B cell (primary cell): ENCODE results near the gene MMP23B. TPM values are rescaled to one million over a fixed set of nuclear protein-coding genes. Genes with fewer than 3 reads are reported as not detected.
"Not testable (repeated sequence)": the region's sequence is repeated elsewhere in the genome, so short reads cannot be mapped to it uniquely, and the experiment has no call there.

Source experiments
- ATAC-seq: fragments of 200-7000 bp; cut with Tn5 transposase; one replicate; pipeline ENCODE4 v1.10.0; 2021; ENCODE audit warnings: low read depth, mild to moderate bottlenecking, moderate number of reproducible peaks, moderate library complexity
- CTCF ChIA-PET: fragments of 350-600 bp; sonication (Branson Sonifier 250); formaldehyde crosslinking; loops from one replicate; lab custom pipeline; 2021; ENCODE audit warnings: antibody characterized with exemption, inconsistent platforms; lab: Charles Lee
- POLR2A ChIA-PET: fragments of 350-600 bp; sonication (Branson Sonifier 250); formaldehyde crosslinking; loops from one replicate; lab custom pipeline; 2021; ENCODE audit warnings: antibody characterized with exemption; lab: Charles Lee
- DNase-seq: peaks from one replicate; pipeline ENCODE4 v3.0.0; 2013
- H2AFZ ChIP-seq: 2 replicates; pipeline ENCODE4 v1.6.1; 2012; ENCODE audit warnings: mild to moderate bottlenecking, low read depth, low read length; ENCODE audit not compliant: insufficient read depth, poor library complexity, severe bottlenecking
- H3K27ac ChIP-seq, 2 donors: 1 replicate in 1 of 2; 2 replicates in 1 of 2; pipeline ENCODE4 v1.5.1; 2012 to 2013; ENCODE audit warnings: low read length in 2 of 2, mild to moderate bottlenecking in 2 of 2, moderate library complexity in 1 of 2
- H3K27me3 ChIP-seq, 4 experiments: fragments of 200-600 bp in 1 of 4; sonication (generic) in 1 of 4; replicated peaks in 1 of 4; 1 replicate in 2 of 4; 2 replicates in 2 of 4; pipeline versions ENCODE4 v1.6.1 to v1.7.0; 2013 to 2016; ENCODE audit warnings: low read length in 3 of 4, mild to moderate bottlenecking in 2 of 4, mixed read lengths in 1 of 4, moderate library complexity in 1 of 4; ENCODE audit not compliant: insufficient read depth in 4 of 4, control insufficient read depth in 3 of 4; ENCODE audit errors: control extremely low read depth in 1 of 4
- H3K36me3 ChIP-seq, 2 experiments: replicated peaks in 1 of 2; 1 replicate in 1 of 2; 2 replicates in 1 of 2; pipeline versions ENCODE4 v1.6.1 to v1.7.1; 2013; ENCODE audit warnings: low read length in 1 of 2; ENCODE audit not compliant: insufficient read depth in 2 of 2, control insufficient read depth in 1 of 2; ENCODE audit errors: control extremely low read depth in 1 of 2, extremely low read depth in 1 of 2
- H3K4me1 ChIP-seq, 2 donors: fragments of 200-600 bp in 1 of 2; sonication (generic) in 1 of 2; 1 replicate in 1 of 2; 2 replicates in 1 of 2; pipeline versions ENCODE4 v1.5.1 to v1.6.1; 2013 to 2017; ENCODE audit warnings: low read length in 2 of 2; ENCODE audit not compliant: control insufficient read depth in 2 of 2, insufficient read depth in 2 of 2
- H3K4me2 ChIP-seq: replicated peaks from 2 replicates; pipeline ENCODE3; 2012; ENCODE audit warnings: mild to moderate bottlenecking, low read depth, low read length; ENCODE audit not compliant: poor library complexity, severe bottlenecking
- H3K4me3 ChIP-seq, 5 experiments: fragments of 200-600 bp in 1 of 5; sonication (generic) in 1 of 5; 1 replicate in 3 of 5; 2 replicates in 2 of 5; pipeline versions ENCODE4 v1.5.1 to v1.7.0; 2011 to 2016; ENCODE audit warnings: low read length in 4 of 5, mild to moderate bottlenecking in 4 of 5, low read depth in 2 of 5, control low read depth in 1 of 5, moderate library complexity in 1 of 5; ENCODE audit not compliant: insufficient read depth in 1 of 5; ENCODE audit errors: control extremely low read depth in 1 of 5, extremely low read depth in 1 of 5
- H3K79me2 ChIP-seq: fragments of 200-600 bp; sonication (generic); one replicate; pipeline ENCODE4 v1.6.0; 2016; ENCODE audit warnings: low read length; ENCODE audit not compliant: control insufficient read depth, insufficient read depth
- H3K9ac ChIP-seq: fragments of 200-600 bp; sonication (generic); 2 replicates; pipeline ENCODE4 v1.6.1; 2017; ENCODE audit warnings: mild to moderate bottlenecking, low read length, moderate library complexity
- H3K9me3 ChIP-seq, 3 donors: one replicate each; pipeline versions ENCODE4 v1.6.1 to v1.7.1; 2013; ENCODE audit warnings: low read length in 2 of 3; ENCODE audit not compliant: control insufficient read depth in 2 of 3, insufficient read depth in 1 of 3; ENCODE audit errors: control extremely low read depth in 1 of 3
- H4K20me1 ChIP-seq: 2 replicates; pipeline ENCODE4 v1.6.0; 2012; ENCODE audit warnings: mild to moderate bottlenecking, low read length; ENCODE audit not compliant: insufficient read depth, control insufficient read depth, poor library complexity, severe bottlenecking
- H3K27ac Mint-ChIP-seq: one replicate; pipeline ENCODE4 v1.8.0; 2021; ENCODE audit warnings: mixed read lengths
- H3K27me3 Mint-ChIP-seq: one replicate; pipeline ENCODE4 v1.8.0; 2021; ENCODE audit warnings: mixed read lengths
- H3K4me1 Mint-ChIP-seq: one replicate; pipeline ENCODE4 v1.8.0; 2021; ENCODE audit warnings: mixed read lengths
- H3K4me3 Mint-ChIP-seq: one replicate; pipeline ENCODE4 v1.8.0; 2021; ENCODE audit warnings: mixed read lengths
- H3K9me3 Mint-ChIP-seq: one replicate; pipeline ENCODE4 v1.8.0; 2022; ENCODE audit warnings: mixed read lengths; ENCODE audit not compliant: insufficient read depth
- whole genome bisulfite sequencing: methylation state at CpG from one replicate; pipeline ENCODE4 v1.1.5; 2013; ENCODE audit warnings: missing lambda C conversion rate; ENCODE audit not compliant: insufficient coverage; 5-methylcytosine and 5-hydroxymethylcytosine counted together
- intact Hi-C: fragments of 100-400 bp; cut with micrococcal nuclease; formaldehyde crosslinking; loops from one replicate; pipeline ENCODE4 v1.10.0; 2022
- polyA plus RNA-seq: library from polyadenylated mRNA; depleted of rRNA; stranded (reverse); fragments of >200 nt; gene quantifications from 2 replicates; pipeline ENCODE4 v1.2.3, GENCODE V29; 2012
- total RNA-seq, 2 donors: library from RNA; stranded (reverse); fragments of 120-200 nt in 1 of 2; gene quantifications; 1 replicate in 1 of 2; 2 replicates in 1 of 2; pipeline versions ENCODE4 v1.2.3 to v1.2.4, GENCODE V29; 2013 to 2022

MMP23B gene
- total and polyA plus RNA-seq, 2 donors (not counting 1 experiment from before 2014, with no cell fraction given): 1.0 to 1.7 TPM

GRCh38 chr1:1662830-1663560 is 31.0 kb downstream of the MMP23B start:
- H3K9me3 ChIP-seq, H3K4me2 ChIP-seq, H3K4me1 ChIP-seq, DNase-seq, H3K4me3 Mint-ChIP-seq, H3K9ac ChIP-seq, intact Hi-C loops, H3K4me1 Mint-ChIP-seq, H2AFZ ChIP-seq, H3K4me3 ChIP-seq, H3K9me3 Mint-ChIP-seq, H3K27me3 ChIP-seq, H4K20me1 ChIP-seq, ATAC-seq, H3K27me3 Mint-ChIP-seq, POLR2A ChIA-PET: not testable (repeated sequence)
- 82% methylated on average over 9 of the region's 15 CpGs for WGBS
- CTCF ChIA-PET: interaction anchor here (0.8 kb wide), 1 partner anchor 246 kb away, joined by 3 read pairs; no protein-coding TSS in a partner anchor
- peaks cover 12% of the 10 kb centered on the region for H3K79me2 ChIP-seq
- H3K27ac Mint-ChIP-seq: peak overlapping the region; percentile 72
- H3K27ac ChIP-seq: peak overlapping the region in 1 of 2 donors; percentile 16
- H3K36me3 ChIP-seq: peaks cover 0 to 23% of the 10 kb centered on the region in 2 experiments

GRCh38 chr1:1664318-1664717 is 32.3 kb downstream of the MMP23B start:
- H3K9me3 ChIP-seq, H3K4me3 ChIP-seq, CTCF ChIA-PET, H3K27ac Mint-ChIP-seq, DNase-seq, H2AFZ ChIP-seq, POLR2A ChIA-PET, H3K9ac ChIP-seq, H3K27me3 Mint-ChIP-seq, H3K27ac ChIP-seq, H3K4me3 Mint-ChIP-seq, H3K9me3 Mint-ChIP-seq, ATAC-seq, H4K20me1 ChIP-seq, H3K4me2 ChIP-seq, H3K4me1 Mint-ChIP-seq, H3K4me1 ChIP-seq, H3K27me3 ChIP-seq, intact Hi-C loops: not testable (repeated sequence)
- WGBS: 0% methylated on average over 1 of the region's 11 CpGs
- H3K79me2 ChIP-seq: peaks cover 16% of the 10 kb centered on the region
- peaks cover 0 to 31% of the 10 kb centered on the region in 2 experiments for H3K36me3 ChIP-seq
